ENCODE results near the gene ATP8A2.
"Not testable (repeated sequence)": the region's sequence is repeated elsewhere in the genome, so short reads cannot be mapped to it uniquely, and the experiment has no call there.

Gene ATP8A2

DNA sequence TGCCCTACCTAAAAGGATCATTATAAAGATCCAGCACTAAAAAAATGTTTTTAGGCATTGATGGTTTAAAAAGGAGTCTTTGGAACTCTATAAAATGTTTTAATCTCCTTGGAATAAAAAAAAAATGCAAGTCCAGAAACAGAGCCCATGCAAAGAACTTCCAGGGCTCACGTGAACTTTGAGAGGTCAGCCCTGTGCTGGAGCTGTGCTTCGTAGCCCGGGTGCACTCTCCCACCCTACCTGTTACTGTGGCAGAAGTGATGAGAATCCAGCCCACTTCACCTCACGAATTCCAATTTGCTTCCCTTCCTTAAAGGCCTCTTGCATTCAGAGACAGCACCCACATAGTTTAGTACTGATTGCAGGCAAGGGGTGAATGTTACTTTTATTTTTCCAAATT, 412.3 kb downstream of the ATP8A2 start:
- Histone ChIP-seq H3K4me3 (no peak overlapping the region), H3K27ac (no peak overlapping the region)
- no peak for DNase-seq (ENCODE audit: low spot score)
- TF ChIP-seq, protein P1, sequence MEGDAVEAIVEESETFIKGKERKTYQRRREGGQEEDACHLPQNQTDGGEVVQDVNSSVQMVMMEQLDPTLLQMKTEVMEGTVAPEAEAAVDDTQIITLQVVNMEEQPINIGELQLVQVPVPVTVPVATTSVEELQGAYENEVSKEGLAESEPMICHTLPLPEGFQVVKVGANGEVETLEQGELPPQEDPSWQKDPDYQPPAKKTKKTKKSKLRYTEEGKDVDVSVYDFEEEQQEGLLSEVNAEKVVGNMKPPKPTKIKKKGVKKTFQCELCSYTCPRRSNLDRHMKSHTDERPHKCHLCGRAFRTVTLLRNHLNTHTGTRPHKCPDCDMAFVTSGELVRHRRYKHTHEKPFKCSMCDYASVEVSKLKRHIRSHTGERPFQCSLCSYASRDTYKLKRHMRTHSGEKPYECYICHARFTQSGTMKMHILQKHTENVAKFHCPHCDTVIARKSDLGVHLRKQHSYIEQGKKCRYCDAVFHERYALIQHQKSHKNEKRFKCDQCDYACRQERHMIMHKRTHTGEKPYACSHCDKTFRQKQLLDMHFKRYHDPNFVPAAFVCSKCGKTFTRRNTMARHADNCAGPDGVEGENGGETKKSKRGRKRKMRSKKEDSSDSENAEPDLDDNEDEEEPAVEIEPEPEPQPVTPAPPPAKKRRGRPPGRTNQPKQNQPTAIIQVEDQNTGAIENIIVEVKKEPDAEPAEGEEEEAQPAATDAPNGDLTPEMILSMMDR (IDR thresholded peaks at IDR 0.05), result no peak

DNA sequence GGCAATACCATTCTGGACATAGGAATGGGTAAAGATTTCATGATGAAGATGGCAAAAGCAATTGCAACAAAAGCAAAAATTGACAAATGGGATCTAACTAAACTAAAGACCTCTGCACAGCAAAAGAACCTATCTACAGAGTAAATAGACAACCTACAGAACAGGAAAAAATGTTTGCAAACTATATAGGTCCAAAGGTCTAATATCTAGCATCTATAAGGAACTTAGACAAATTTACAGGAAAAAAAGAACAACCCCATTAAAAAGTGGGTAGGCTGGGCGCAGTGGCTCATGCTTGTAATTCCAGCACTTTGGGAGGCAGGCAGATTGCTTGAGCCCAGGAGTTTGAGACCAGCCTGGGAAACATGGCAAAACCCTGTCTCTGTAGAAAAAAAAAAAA, 418.4 kb downstream of the ATP8A2 start:
- H3K27ac ChIP-seq; DNase-seq (ENCODE audit: low spot score); H3K4me3 ChIP-seq: not testable (repeated sequence)

DNA sequence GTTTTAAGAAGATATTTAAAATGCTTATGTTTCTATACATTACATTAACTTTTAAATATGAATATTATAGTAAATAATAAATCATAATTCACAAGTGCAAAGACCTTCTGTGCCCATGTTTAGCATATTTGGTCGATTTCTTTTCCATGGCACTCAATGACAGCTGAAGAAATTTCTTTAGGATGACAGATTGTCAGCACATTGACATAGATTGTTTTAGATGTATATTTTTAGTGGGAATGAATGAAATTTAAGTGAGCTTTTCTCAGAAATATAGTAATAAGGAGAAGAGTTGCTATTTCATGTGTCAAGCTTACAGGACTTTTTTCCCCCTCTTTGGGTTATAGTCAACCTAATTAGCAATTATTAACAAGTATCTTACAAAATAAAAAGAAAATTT, 423.5 kb downstream of the ATP8A2 start:
- DNase-seq (ENCODE audit: low spot score), result no peak
- TF ChIP-seq, protein P1 (IDR thresholded peaks at IDR 0.05), result no peak
- no peak overlapping the region for H3K27ac ChIP-seq
- no peak overlapping the region for H3K4me3 ChIP-seq

DNA sequence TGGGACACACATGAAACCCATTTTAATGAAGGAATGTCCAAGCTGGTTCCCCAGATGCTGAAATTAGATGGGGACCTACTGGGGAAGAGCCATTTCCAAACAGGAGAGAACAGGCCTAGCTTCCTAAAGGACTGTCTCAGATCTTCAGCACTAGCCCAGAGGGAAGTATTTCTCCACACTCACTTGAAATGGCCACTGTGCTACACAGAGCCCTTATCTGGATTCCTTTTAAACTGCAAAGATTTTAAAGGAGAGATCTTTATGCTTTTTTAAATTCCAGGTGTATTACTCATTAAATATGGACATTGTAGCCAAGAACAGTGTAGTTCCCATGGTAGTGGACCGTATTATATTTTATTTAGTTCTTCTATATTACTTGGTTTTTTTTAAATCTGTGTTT, 424.7 kb downstream of the ATP8A2 start:
- no peak overlapping the region for H3K4me3 ChIP-seq
- H3K27ac ChIP-seq, result no peak overlapping the region
- DNase-seq (ENCODE audit: low spot score), result no peak
- TF ChIP-seq, protein P1 (IDR thresholded peaks at IDR 0.05), result no peak

DNA sequence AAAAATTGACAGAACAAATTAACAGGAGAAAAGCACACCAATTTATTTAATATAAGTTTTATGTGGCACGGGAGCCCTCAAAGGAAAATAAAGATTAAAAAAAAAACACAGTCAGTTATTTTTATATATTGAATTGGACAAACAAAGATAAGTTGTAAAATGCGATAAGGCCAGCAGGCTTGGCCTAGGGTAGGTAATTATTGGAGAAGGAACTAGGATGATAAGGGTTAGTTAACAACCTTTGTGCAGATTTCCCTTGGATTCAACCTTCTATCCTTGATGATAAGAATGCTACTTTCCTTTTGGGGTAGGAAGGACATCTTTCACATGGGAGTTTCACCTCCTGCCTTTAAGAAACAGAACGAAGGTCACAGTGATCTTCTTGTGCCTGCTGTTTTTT, 427.2 kb downstream of the ATP8A2 start:
- DNase-seq (ENCODE audit: low spot score), result no peak
- TF ChIP-seq, protein P1 (IDR thresholded peaks at IDR 0.05), result no peak
- no peak overlapping the region for H3K27ac ChIP-seq
- no peak overlapping the region for H3K4me3 ChIP-seq

DNA sequence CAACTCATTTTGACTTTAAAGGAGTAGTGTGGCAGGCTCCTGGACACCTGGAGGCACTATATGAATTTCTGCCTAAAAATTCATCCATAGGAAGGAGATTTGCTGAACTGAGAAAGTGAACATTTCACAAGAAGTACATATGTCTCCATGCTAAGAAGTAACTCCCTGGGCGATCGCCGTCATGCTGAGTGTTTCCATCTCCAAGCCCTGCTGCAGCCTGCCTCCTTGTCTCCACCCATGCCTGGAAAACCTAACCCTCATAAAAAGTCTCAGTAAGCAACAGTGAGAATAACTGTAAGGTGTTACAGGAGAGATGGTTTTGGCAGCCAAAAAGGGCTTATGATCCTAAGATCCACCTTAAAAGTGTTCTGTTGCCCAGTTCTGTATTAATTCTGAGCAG, 428.7 kb downstream of the ATP8A2 start:
- no peak for DNase-seq (ENCODE audit: low spot score)
- no peak overlapping the region for H3K27ac ChIP-seq
- TF ChIP-seq, protein P1 (IDR thresholded peaks at IDR 0.05), result no peak
- H3K4me3 ChIP-seq, result no peak overlapping the region

DNA sequence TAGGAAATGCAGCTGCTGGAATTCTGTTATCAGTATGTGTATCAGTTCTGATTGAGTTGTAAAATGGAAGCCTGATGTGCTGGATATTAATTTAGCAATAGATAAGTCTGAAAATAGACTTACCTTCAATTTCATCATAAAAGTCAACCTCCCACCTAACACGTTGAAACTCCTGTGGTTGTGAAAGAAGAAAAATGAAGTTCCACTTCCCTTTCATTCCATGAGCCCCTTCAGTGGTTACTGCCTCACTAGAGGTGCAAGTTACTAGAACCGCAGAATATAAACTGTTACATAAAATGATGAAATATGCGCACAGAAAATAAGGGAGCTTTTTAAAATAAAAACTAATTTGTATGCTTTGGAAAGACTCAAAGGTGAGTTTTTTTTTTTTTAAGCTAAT, 430.8 kb downstream of the ATP8A2 start:
- TF ChIP-seq, protein P1 (IDR thresholded peaks at IDR 0.05), result no peak
- Histone ChIP-seq H3K4me3 (no peak overlapping the region), H3K27ac (no peak overlapping the region)
- no peak for DNase-seq (ENCODE audit: low spot score)

DNA sequence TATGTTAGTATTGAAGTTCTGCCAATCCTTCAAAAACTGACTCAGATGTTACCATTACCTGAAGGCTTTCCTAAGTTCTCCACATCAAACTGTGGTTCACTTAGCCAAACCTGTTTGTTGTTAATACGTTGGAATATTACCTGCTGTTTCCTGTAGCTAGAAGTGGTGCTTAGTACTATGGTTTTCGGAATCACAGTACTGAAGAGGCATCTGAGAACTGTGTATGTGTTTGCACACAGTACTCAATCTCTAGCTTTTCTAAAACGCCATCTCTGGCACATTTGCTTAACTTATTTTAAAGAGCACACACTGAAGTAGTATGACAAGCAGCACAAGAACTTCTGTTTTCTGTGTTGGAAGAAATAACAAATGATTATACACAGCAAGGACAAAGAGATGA, 431.9 kb downstream of the ATP8A2 start:
- Histone ChIP-seq H3K4me3 (no peak overlapping the region), H3K27ac (no peak overlapping the region)
- TF ChIP-seq, protein P1 (IDR thresholded peaks at IDR 0.05), result no peak
- no peak for DNase-seq (ENCODE audit: low spot score)

Data from coronary artery (tissue), 2 donors.